ENCODE measurements around the gene TRAPPC3. TPM values are rescaled to one million over a fixed set of nuclear protein-coding genes. Genes with fewer than 3 reads are reported as not detected.

Gene TRAPPC3
- total and polyA plus RNA-seq, 2 donors from 2014 or later, result 58.4 to 102 TPM

DNA sequence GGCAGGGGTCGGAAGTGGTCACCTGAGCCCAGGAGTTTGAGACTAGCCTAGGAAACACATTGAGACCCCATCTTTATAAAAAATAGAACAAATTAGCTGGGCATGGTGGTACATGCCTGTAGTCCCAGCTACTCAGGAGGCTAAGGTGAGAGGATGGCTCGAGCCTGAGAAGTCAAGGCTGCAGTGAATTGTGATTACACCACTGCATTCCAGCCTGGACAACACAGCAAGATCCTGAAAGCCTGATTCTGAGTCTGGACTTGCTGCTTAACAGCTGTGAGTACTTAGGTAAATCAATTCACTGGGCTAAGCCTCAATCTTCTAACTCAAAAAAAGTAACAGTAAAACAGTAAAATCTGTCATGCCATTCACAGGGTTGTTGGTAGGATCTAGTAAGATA, 4.9 kb downstream of the TRAPPC3 start:
- Histone ChIP-seq H3K27me3 (ENCODE audit: control insufficient read depth, insufficient read depth, low read length) (no peaks in the 10 kb centered on the region), H3K4me3 (ENCODE audit: low read length in 3 of 3) (no peak overlapping the region), H3K27ac (ENCODE audit: low read depth in 2 of 2, low read length in 2 of 2) (no peak overlapping the region), H3K4me1 (ENCODE audit: control insufficient read depth in 2 of 3, insufficient read depth in 2 of 3, low read depth in 1 of 3, low read length in 3 of 3) (peaks cover 0 to 7% (median 6%) of the 10 kb centered on the region in 3 donors), H3K9me3 (ENCODE audit: control insufficient read depth in 2 of 3, insufficient read depth in 1 of 3, low read length in 3 of 3) (no peaks in the 10 kb centered on the region), H3K36me3 (ENCODE audit: control insufficient read depth in 2 of 3, insufficient read depth in 3 of 3, low read length in 3 of 3) (peaks cover 0 to 5% (median 5%) of the 10 kb centered on the region in 3 donors), H3K9ac (ENCODE audit: low read length in 3 of 3) (no peak overlapping the region)
- DNase-seq, result no peak
- intact Hi-C loops (cut with DNase I), result no loop called here
- no peak for FAIRE-seq
- TF ChIP-seq, protein P1, sequence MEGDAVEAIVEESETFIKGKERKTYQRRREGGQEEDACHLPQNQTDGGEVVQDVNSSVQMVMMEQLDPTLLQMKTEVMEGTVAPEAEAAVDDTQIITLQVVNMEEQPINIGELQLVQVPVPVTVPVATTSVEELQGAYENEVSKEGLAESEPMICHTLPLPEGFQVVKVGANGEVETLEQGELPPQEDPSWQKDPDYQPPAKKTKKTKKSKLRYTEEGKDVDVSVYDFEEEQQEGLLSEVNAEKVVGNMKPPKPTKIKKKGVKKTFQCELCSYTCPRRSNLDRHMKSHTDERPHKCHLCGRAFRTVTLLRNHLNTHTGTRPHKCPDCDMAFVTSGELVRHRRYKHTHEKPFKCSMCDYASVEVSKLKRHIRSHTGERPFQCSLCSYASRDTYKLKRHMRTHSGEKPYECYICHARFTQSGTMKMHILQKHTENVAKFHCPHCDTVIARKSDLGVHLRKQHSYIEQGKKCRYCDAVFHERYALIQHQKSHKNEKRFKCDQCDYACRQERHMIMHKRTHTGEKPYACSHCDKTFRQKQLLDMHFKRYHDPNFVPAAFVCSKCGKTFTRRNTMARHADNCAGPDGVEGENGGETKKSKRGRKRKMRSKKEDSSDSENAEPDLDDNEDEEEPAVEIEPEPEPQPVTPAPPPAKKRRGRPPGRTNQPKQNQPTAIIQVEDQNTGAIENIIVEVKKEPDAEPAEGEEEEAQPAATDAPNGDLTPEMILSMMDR (IDR thresholded peaks at IDR 0.05; ENCODE audit: borderline replicate concordance, extremely low read depth, insufficient read depth), result no peak

DNA sequence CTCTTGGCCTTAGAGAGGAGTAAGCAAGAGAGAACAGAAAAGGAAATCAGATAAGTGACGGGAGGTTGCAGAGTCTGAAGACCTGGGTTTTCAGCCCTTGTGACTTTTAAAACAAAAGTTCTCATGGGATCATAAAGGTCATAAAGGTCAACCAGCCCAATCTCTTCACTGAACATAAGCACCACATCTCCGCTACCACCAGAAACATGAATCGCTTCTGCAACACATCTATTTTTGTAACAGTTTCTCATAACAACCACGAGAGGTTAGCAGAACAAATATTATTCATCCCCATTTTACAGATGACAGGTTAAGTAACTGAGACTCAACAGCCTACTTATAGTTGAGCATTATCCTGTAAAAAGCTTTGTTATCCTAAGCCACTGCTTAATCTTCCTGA, 5.9 kb downstream of the TRAPPC3 start:
- Histone ChIP-seq H3K4me1 (ENCODE audit: control insufficient read depth in 2 of 3, insufficient read depth in 2 of 3, low read depth in 1 of 3, low read length in 3 of 3) (peaks cover 0 to 6% (median 4%) of the 10 kb centered on the region in 3 donors), H3K9ac (ENCODE audit: low read length in 3 of 3) (no peak overlapping the region), H3K27ac (ENCODE audit: low read depth in 2 of 2, low read length in 2 of 2) (no peak overlapping the region), H3K36me3 (ENCODE audit: control insufficient read depth in 2 of 3, insufficient read depth in 3 of 3, low read length in 3 of 3) (peaks cover 0 to 10% (median 5%) of the 10 kb centered on the region in 3 donors), H3K4me3 (ENCODE audit: low read length in 3 of 3) (no peak overlapping the region), H3K27me3 (ENCODE audit: control insufficient read depth, insufficient read depth, low read length) (no peaks in the 10 kb centered on the region), H3K9me3 (ENCODE audit: control insufficient read depth in 2 of 3, insufficient read depth in 1 of 3, low read length in 3 of 3) (no peaks in the 10 kb centered on the region)
- FAIRE-seq (no peak), DNase-seq (no peak)
- TF ChIP-seq, protein P1 (IDR thresholded peaks at IDR 0.05; ENCODE audit: borderline replicate concordance, extremely low read depth, insufficient read depth), result no peak
- intact Hi-C loops (cut with DNase I), result no loop called here

DNA sequence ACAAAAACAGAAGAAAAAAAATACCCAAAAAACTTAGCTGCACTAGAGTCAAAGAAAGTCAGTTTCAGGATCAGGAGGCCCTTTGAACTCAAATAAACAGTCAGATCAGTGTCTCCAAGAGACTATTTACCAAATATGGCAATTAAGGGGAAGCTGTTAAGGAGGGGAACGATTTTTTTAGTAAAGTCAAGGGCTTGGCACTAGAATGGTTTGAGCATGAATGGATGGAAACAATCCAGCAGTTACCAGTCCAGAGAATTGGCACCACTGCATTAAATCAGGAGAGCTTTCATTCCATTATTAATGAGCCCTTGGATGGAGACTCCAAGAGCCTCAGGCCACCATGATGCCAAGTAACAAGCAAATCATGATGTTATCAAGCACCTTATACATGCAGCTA, 7.2 kb downstream of the TRAPPC3 start:
- DNase-seq (no peak), FAIRE-seq (no peak)
- no peaks in the 10 kb centered on the region for H3K9me3 ChIP-seq (ENCODE audit: control insufficient read depth in 2 of 3, insufficient read depth in 1 of 3, low read length in 3 of 3)
- H3K27me3 ChIP-seq (ENCODE audit: control insufficient read depth, insufficient read depth, low read length), result no peaks in the 10 kb centered on the region
- intact Hi-C loops (cut with DNase I), result no loop called here
- H3K9ac ChIP-seq (ENCODE audit: low read length in 3 of 3), result no peak overlapping the region
- H3K4me1 ChIP-seq (ENCODE audit: control insufficient read depth in 2 of 3, insufficient read depth in 2 of 3, low read depth in 1 of 3, low read length in 3 of 3), result peaks cover 0 to 6% (median 4%) of the 10 kb centered on the region in 3 donors
- peaks cover 0 to 22% (median 15%) of the 10 kb centered on the region in 3 donors for H3K36me3 ChIP-seq (ENCODE audit: control insufficient read depth in 2 of 3, insufficient read depth in 3 of 3, low read length in 3 of 3)
- TF ChIP-seq, protein P1 (IDR thresholded peaks at IDR 0.05; ENCODE audit: borderline replicate concordance, extremely low read depth, insufficient read depth), result no peak
- H3K4me3 ChIP-seq (ENCODE audit: low read length in 3 of 3), result no peak overlapping the region
- no peak overlapping the region for H3K27ac ChIP-seq (ENCODE audit: low read depth in 2 of 2, low read length in 2 of 2)

DNA sequence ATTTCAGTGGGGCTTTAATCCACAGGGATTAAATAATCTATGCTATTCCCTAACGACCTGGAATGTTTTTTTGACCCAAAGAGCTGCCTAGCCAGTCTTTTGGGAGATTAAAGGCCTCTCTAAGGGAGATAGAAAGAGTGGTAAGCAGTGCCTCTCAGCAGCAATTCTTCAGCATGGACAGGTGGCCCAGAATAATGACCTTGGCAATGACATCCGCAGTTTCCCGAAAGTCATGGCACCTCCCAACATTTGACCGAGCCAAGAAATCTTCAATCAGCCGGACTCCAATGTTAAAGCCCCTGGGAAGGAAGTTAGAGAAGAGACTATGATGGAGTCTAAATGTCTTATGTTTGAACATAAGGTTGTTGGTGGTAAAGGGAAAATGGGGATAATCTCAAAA, 9.8 kb downstream of the TRAPPC3 start:
- H3K9ac ChIP-seq (ENCODE audit: low read length in 3 of 3), result no peak overlapping the region
- H3K4me1 ChIP-seq (ENCODE audit: control insufficient read depth in 2 of 3, insufficient read depth in 2 of 3, low read depth in 1 of 3, low read length in 3 of 3), result peaks cover 0 to 6% (median 4%) of the 10 kb centered on the region in 3 donors

More for the DNA sequence above, 9.8 kb downstream of the TRAPPC3 start:
- Histone ChIP-seq H3K4me3 (ENCODE audit: low read length in 3 of 3) (no peak overlapping the region), H3K27ac (ENCODE audit: low read depth in 2 of 2, low read length in 2 of 2) (no peak overlapping the region), H3K27me3 (ENCODE audit: control insufficient read depth, insufficient read depth, low read length) (no peaks in the 10 kb centered on the region), H3K9me3 (ENCODE audit: control insufficient read depth in 2 of 3, insufficient read depth in 1 of 3, low read length in 3 of 3) (no peaks in the 10 kb centered on the region), H3K36me3 (ENCODE audit: control insufficient read depth in 2 of 3, insufficient read depth in 3 of 3, low read length in 3 of 3) (peaks cover 0 to 27% (median 19%) of the 10 kb centered on the region in 3 donors)
- intact Hi-C loops (cut with DNase I), result no loop called here
- FAIRE-seq (no peak), DNase-seq (no peak)
- TF ChIP-seq, protein P1 (IDR thresholded peaks at IDR 0.05; ENCODE audit: borderline replicate concordance, extremely low read depth, insufficient read depth), result no peak

Measured in kidney (tissue), 14 donors.